Activated CD4-positive, alpha-beta memory T cell treated with anti-CD3 and anti-CD28 coated beads, Interleukin-2, amount 10 ng/mL, durations not matched to agents 7 days and 5 days (primary cell): Measurements from ENCODE around the gene ADGRL2. TPM values are rescaled to one million over a fixed set of nuclear protein-coding genes. Genes with fewer than 3 reads are reported as not detected.
A peak's percentile ranks its signal among the peaks of the same experiment; 100 is the strongest.

ENCODE experiments used
- CTCF ChIA-PET: fragments of 350-600 bp; sonication (Branson Sonifier 250); formaldehyde crosslinking; loops from one replicate; lab custom pipeline; 2021; ENCODE audit warnings: antibody characterized with exemption, inconsistent platforms; lab: Charles Lee
- POLR2A ChIA-PET: fragments of 350-600 bp; sonication (Branson Sonifier 250); formaldehyde crosslinking; loops from one replicate; lab custom pipeline; 2021; ENCODE audit warnings: antibody characterized with exemption; lab: Charles Lee
- DNase-seq: peaks from one replicate; pipeline ENCODE4 v3.0.0-alpha.2; 2020
- H3K27ac Mint-ChIP-seq: one replicate; pipeline ENCODE4 v1.8.0; 2021; ENCODE audit warnings: mild to moderate bottlenecking, mixed read lengths
- H3K27me3 Mint-ChIP-seq: one replicate; pipeline ENCODE4 v1.8.0; 2021; ENCODE audit warnings: mixed read lengths
- H3K36me3 Mint-ChIP-seq: one replicate; pipeline ENCODE4 v1.8.0; 2021; ENCODE audit warnings: low read depth, mixed read lengths
- H3K4me1 Mint-ChIP-seq: one replicate; pipeline ENCODE4 v1.8.0; 2021; ENCODE audit warnings: mixed read lengths
- H3K4me3 Mint-ChIP-seq: one replicate; pipeline ENCODE4 v1.8.0; 2021; ENCODE audit warnings: mild to moderate bottlenecking, mixed read lengths
- H3K9me3 Mint-ChIP-seq: one replicate; pipeline ENCODE4 v1.8.0; 2021; ENCODE audit warnings: mixed read lengths
- total RNA-seq, 2 experiments: library from RNA; stranded (reverse); gene quantifications; one replicate each; pipeline ENCODE4 v1.2.3, GENCODE V29; 2021

Gene ADGRL2
- not detected for total RNA-seq

GRCh38 chr1:81800695-81801650 lies at the start of gene ADGRL2:
Gene ADGRL2 (plus strand): TSS chr1:81800934. CDS start chr1:81836985, 36,051 bp downstream.
- DNase-seq = no peak
- POLR2A ChIA-PET = no interaction called here
- no peaks in the 10 kb centered on the region for H3K36me3 Mint-ChIP-seq
- H3K4me1 Mint-ChIP-seq = peaks cover 5% of the 10 kb centered on the region
- no peaks in the 10 kb centered on the region for H3K9me3 Mint-ChIP-seq
- H3K27me3 Mint-ChIP-seq = peaks cover 46% of the 10 kb centered on the region
- H3K4me3 Mint-ChIP-seq = peak within 1 kb of the TSS; percentile 13
- no peak within 1 kb of the TSS for H3K27ac Mint-ChIP-seq
- CTCF ChIA-PET = no interaction called here

GRCh38 chr1:81752840-81753239 lies 47.9 kb upstream of the ADGRL2 start:
- Mint-ChIP-seq H3K9me3 (no peaks in the 10 kb centered on the region), H3K4me1 (no peaks in the 10 kb centered on the region), H3K27ac (no peak overlapping the region), H3K4me3 (no peak overlapping the region), H3K36me3 (no peaks in the 10 kb centered on the region), H3K27me3 (no peaks in the 10 kb centered on the region)
- ChIA-PET POLR2A (no interaction called here), CTCF (no interaction called here)
- no peak for DNase-seq

- H3K27ac Mint-ChIP-seq = no peak overlapping the region
- no peak overlapping the region for H3K4me3 Mint-ChIP-seq
- ChIA-PET POLR2A (no interaction called here), CTCF (no interaction called here)
- no peaks in the 10 kb centered on the region for H3K36me3 Mint-ChIP-seq
- DNase-seq = no peak
- H3K27me3 Mint-ChIP-seq = no peaks in the 10 kb centered on the region
- H3K9me3 Mint-ChIP-seq = no peaks in the 10 kb centered on the region
- H3K4me1 Mint-ChIP-seq = no peaks in the 10 kb centered on the region
Measured at GRCh38 chr1:81754424-81754823, 46.3 kb upstream of the ADGRL2 start.

GRCh38 chr1:81756872-81757271 lies 43.9 kb upstream of the ADGRL2 start:
- no peaks in the 10 kb centered on the region for H3K27me3 Mint-ChIP-seq
- H3K27ac Mint-ChIP-seq = no peak overlapping the region
- CTCF ChIA-PET = no interaction called here
- POLR2A ChIA-PET = no interaction called here
- no peak overlapping the region for H3K4me3 Mint-ChIP-seq
- DNase-seq = no peak
- H3K4me1 Mint-ChIP-seq = no peaks in the 10 kb centered on the region
- no peaks in the 10 kb centered on the region for H3K9me3 Mint-ChIP-seq
- no peaks in the 10 kb centered on the region for H3K36me3 Mint-ChIP-seq

- H3K4me1 Mint-ChIP-seq = no peaks in the 10 kb centered on the region
- no peaks in the 10 kb centered on the region for H3K27me3 Mint-ChIP-seq
- H3K4me3 Mint-ChIP-seq = no peak overlapping the region
- CTCF ChIA-PET = no interaction called here
- H3K36me3 Mint-ChIP-seq = no peaks in the 10 kb centered on the region
- no peaks in the 10 kb centered on the region for H3K9me3 Mint-ChIP-seq
- no peak overlapping the region for H3K27ac Mint-ChIP-seq
- no peak for DNase-seq
- POLR2A ChIA-PET = no interaction called here
Measured at GRCh38 chr1:81757398-81758020, 43.2 kb upstream of the ADGRL2 start.

GRCh38 chr1:81758181-81758580 lies 42.6 kb upstream of the ADGRL2 start:
- Mint-ChIP-seq H3K27ac (no peak overlapping the region), H3K4me1 (no peaks in the 10 kb centered on the region), H3K4me3 (no peak overlapping the region), H3K36me3 (no peaks in the 10 kb centered on the region), H3K9me3 (no peaks in the 10 kb centered on the region), H3K27me3 (no peaks in the 10 kb centered on the region)
- ChIA-PET CTCF (no interaction called here), POLR2A (no interaction called here)
- DNase-seq = no peak

GRCh38 chr1:81760477-81761097 lies 40.1 kb upstream of the ADGRL2 start:
- H3K4me1 Mint-ChIP-seq = no peaks in the 10 kb centered on the region
- no peak for DNase-seq
- no peaks in the 10 kb centered on the region for H3K36me3 Mint-ChIP-seq
- POLR2A ChIA-PET = no interaction called here
- CTCF ChIA-PET = no interaction called here
- H3K27me3 Mint-ChIP-seq = no peaks in the 10 kb centered on the region
- H3K4me3 Mint-ChIP-seq = no peak overlapping the region
- H3K9me3 Mint-ChIP-seq = no peaks in the 10 kb centered on the region
- no peak overlapping the region for H3K27ac Mint-ChIP-seq

- Mint-ChIP-seq H3K4me1 (no peaks in the 10 kb centered on the region), H3K36me3 (no peaks in the 10 kb centered on the region), H3K27me3 (no peaks in the 10 kb centered on the region), H3K4me3 (no peak overlapping the region), H3K9me3 (peaks cover 2% of the 10 kb centered on the region), H3K27ac (no peak overlapping the region)
- CTCF ChIA-PET = no interaction called here
- no peak for DNase-seq
- POLR2A ChIA-PET = no interaction called here
Measured at GRCh38 chr1:81775510-81775909, 25.2 kb upstream of the ADGRL2 start.

GRCh38 chr1:81780705-81781454 lies 19.9 kb upstream of the ADGRL2 start:
- POLR2A ChIA-PET = no interaction called here
- Mint-ChIP-seq H3K9me3 (no peaks in the 10 kb centered on the region), H3K4me1 (no peaks in the 10 kb centered on the region), H3K27ac (no peak overlapping the region), H3K27me3 (no peaks in the 10 kb centered on the region), H3K36me3 (no peaks in the 10 kb centered on the region), H3K4me3 (no peak overlapping the region)
- CTCF ChIA-PET = no interaction called here
- DNase-seq = no peak

- H3K4me3 Mint-ChIP-seq = no peak overlapping the region
- ChIA-PET CTCF (no interaction called here), POLR2A (no interaction called here)
- H3K9me3 Mint-ChIP-seq = no peaks in the 10 kb centered on the region
- no peaks in the 10 kb centered on the region for H3K36me3 Mint-ChIP-seq
- DNase-seq = no peak
- no peaks in the 10 kb centered on the region for H3K4me1 Mint-ChIP-seq
- H3K27ac Mint-ChIP-seq = no peak overlapping the region
- no peaks in the 10 kb centered on the region for H3K27me3 Mint-ChIP-seq
Measured at GRCh38 chr1:81781749-81782148, 19.0 kb upstream of the ADGRL2 start.

- Mint-ChIP-seq H3K27ac (no peak overlapping the region), H3K27me3 (no peaks in the 10 kb centered on the region), H3K9me3 (no peaks in the 10 kb centered on the region), H3K4me1 (no peaks in the 10 kb centered on the region), H3K36me3 (no peaks in the 10 kb centered on the region), H3K4me3 (no peak overlapping the region)
- DNase-seq = no peak
- POLR2A ChIA-PET = no interaction called here
- CTCF ChIA-PET = no interaction called here
Measured at GRCh38 chr1:81792184-81792583, 8.6 kb upstream of the ADGRL2 start.

GRCh38 chr1:81797701-81798100 lies 3.0 kb upstream of the ADGRL2 start:
- H3K27ac Mint-ChIP-seq = no peak overlapping the region
- no peaks in the 10 kb centered on the region for H3K9me3 Mint-ChIP-seq
- peaks cover 23% of the 10 kb centered on the region for H3K27me3 Mint-ChIP-seq
- H3K4me3 Mint-ChIP-seq = no peak overlapping the region
- no peaks in the 10 kb centered on the region for H3K36me3 Mint-ChIP-seq
- CTCF ChIA-PET = no interaction called here
- POLR2A ChIA-PET = no interaction called here
- peaks cover 5% of the 10 kb centered on the region for H3K4me1 Mint-ChIP-seq
- no peak for DNase-seq
